Smooth muscle cell (in vitro differentiated cells): ENCODE measurements around the gene KCNJ9. TPM values are rescaled to one million over a fixed set of nuclear protein-coding genes. Genes with fewer than 3 reads are reported as not detected.

ENCODE experiments used
- DNase-seq: peaks from one replicate; lab custom pipeline; 2025; ENCODE audit not compliant: unreplicated experiment; lab: John Stamatoyannopoulos, UW
- H2AFZ ChIP-seq: fragments of 200-600 bp; sonication (generic); 2 replicates; pipeline ENCODE4 v1.6.0; 2016; ENCODE audit warnings: antibody characterized with exemption, low read depth, mild to moderate bottlenecking
- H3F3A ChIP-seq: fragments of 200-600 bp; sonication (generic); 2 replicates; pipeline ENCODE4 v1.6.0; 2017; ENCODE audit warnings: antibody characterized with exemption, low read depth
- H3K27ac ChIP-seq: fragments of 200-600 bp; sonication (generic); 2 replicates; pipeline ENCODE4 v1.5.1; 2016; ENCODE audit warnings: low read depth, mild to moderate bottlenecking
- H3K27me3 ChIP-seq: fragments of 200-600 bp; sonication (generic); 2 replicates; pipeline ENCODE4 v1.6.1; 2016; ENCODE audit warnings: low read depth, mild to moderate bottlenecking
- H3K36me3 ChIP-seq: fragments of 200-600 bp; sonication (generic); 2 replicates; pipeline ENCODE4 v1.5.1; 2016; ENCODE audit warnings: low read depth
- H3K4me1 ChIP-seq: fragments of 200-600 bp; sonication (generic); 2 replicates; pipeline ENCODE4 v1.5.1; 2016; ENCODE audit warnings: low read depth
- H3K4me2 ChIP-seq: fragments of 200-600 bp; sonication (generic); 2 replicates; pipeline ENCODE4 v1.6.0; 2016; ENCODE audit warnings: mild to moderate bottlenecking
- H3K4me3 ChIP-seq: fragments of 200-600 bp; sonication (generic); 2 replicates; pipeline ENCODE4 v1.5.1; 2016; ENCODE audit warnings: mild to moderate bottlenecking
- H3K79me2 ChIP-seq: fragments of 200-600 bp; sonication (generic); 2 replicates; pipeline ENCODE4 v1.6.0; 2016; ENCODE audit warnings: low read depth, mild to moderate bottlenecking
- H3K9ac ChIP-seq: fragments of 200-600 bp; sonication (generic); 2 replicates; pipeline ENCODE4 v1.6.0; 2016; ENCODE audit warnings: low read depth
- H3K9me3 ChIP-seq: fragments of 200-600 bp; sonication (generic); replicated peaks from 2 replicates; pipeline ENCODE4 v1.5.1; 2016; ENCODE audit warnings: low read depth
- H4K20me1 ChIP-seq: fragments of 200-600 bp; sonication (generic); 2 replicates; pipeline ENCODE4 v1.6.0; 2016; ENCODE audit warnings: low read depth
- WGBS: methylation state at CpG from one replicate; pipeline ENCODE4 v1.1.7; 2016; ENCODE audit warnings: low lambda C conversion rate; 5-methylcytosine and 5-hydroxymethylcytosine counted together
- polyA plus RNA-seq: library from polyadenylated mRNA; unstranded; fragments of >200 nt; fragmentation: Nextera tagmentation; extraction: Ambion mirVana; gene quantifications from 2 replicates; pipeline ENCODE4 v1.2.1, GENCODE V29; 2016
- total RNA-seq: library from RNA; depleted of rRNA; stranded (reverse); fragments of >200 nt; gene quantifications from 2 replicates; pipeline ENCODE4 v1.2.3, GENCODE V29; 2014
- TF ChIP-seq, protein P1 (sequence below): fragments of 200-600 bp; sonication (generic); IDR thresholded peaks from 2 replicates; pipeline ENCODE4 v1.5.1; 2017; ENCODE audit warnings: borderline replicate concordance, mild to moderate bottlenecking, antibody characterized with exemption; ENCODE audit not compliant: insufficient read depth, poor library complexity, severe bottlenecking

KCNJ9 gene
- total and polyA plus RNA-seq, 2 experiments from 2014 or later, result not detected

- H2AFZ ChIP-seq, result peak overlapping the region; percentile 90
- DNase-seq, result no peak
- peak overlapping the region; percentile 99 for H3K4me2 ChIP-seq
- no peaks in the 10 kb centered on the region for H3K79me2 ChIP-seq
- H3K4me3 ChIP-seq, result peak overlapping the region; percentile 93
- peaks cover 9% of the 10 kb centered on the region for H3K4me1 ChIP-seq
- no peak overlapping the region for H3K9ac ChIP-seq
- H3F3A ChIP-seq, result peaks cover 8% of the 10 kb centered on the region
- H3K36me3 ChIP-seq, result no peaks in the 10 kb centered on the region
- no peaks in the 10 kb centered on the region for H4K20me1 ChIP-seq
- 66% methylated on average over 5 of the region's 5 CpGs for WGBS
- no peaks in the 10 kb centered on the region for H3K27me3 ChIP-seq
- TF ChIP-seq, protein P1, sequence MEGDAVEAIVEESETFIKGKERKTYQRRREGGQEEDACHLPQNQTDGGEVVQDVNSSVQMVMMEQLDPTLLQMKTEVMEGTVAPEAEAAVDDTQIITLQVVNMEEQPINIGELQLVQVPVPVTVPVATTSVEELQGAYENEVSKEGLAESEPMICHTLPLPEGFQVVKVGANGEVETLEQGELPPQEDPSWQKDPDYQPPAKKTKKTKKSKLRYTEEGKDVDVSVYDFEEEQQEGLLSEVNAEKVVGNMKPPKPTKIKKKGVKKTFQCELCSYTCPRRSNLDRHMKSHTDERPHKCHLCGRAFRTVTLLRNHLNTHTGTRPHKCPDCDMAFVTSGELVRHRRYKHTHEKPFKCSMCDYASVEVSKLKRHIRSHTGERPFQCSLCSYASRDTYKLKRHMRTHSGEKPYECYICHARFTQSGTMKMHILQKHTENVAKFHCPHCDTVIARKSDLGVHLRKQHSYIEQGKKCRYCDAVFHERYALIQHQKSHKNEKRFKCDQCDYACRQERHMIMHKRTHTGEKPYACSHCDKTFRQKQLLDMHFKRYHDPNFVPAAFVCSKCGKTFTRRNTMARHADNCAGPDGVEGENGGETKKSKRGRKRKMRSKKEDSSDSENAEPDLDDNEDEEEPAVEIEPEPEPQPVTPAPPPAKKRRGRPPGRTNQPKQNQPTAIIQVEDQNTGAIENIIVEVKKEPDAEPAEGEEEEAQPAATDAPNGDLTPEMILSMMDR, result no peak
- H3K27ac ChIP-seq, result no peak overlapping the region
- H3K9me3 ChIP-seq, result no peaks in the 10 kb centered on the region
Observed at GRCh38 chr1:160097151-160097910, 16.0 kb downstream of the KCNJ9 start.

GRCh38 chr1:160097911-160098851, 16.8 kb downstream of the KCNJ9 start, which contains the start of gene IGSF8:
TSS of gene IGSF8 (minus strand) at chr1:160098619. CDS start at chr1:160098472, 147 bp downstream.
- Histone ChIP-seq H3K27ac (peak within 1 kb of the TSS; percentile 2), H2AFZ (peak within 1 kb of the TSS; percentile 90), H4K20me1 (no peaks in the 10 kb centered on the region), H3K9me3 (no peaks in the 10 kb centered on the region), H3K36me3 (no peaks in the 10 kb centered on the region), H3F3A (peaks cover 8% of the 10 kb centered on the region), H3K4me1 (peaks cover 14% of the 10 kb centered on the region), H3K4me2 (peak within 1 kb of the TSS; percentile 99), H3K4me3 (peak within 1 kb of the TSS; percentile 93), H3K27me3 (no peaks in the 10 kb centered on the region), H3K79me2 (no peaks in the 10 kb centered on the region), H3K9ac (peak within 1 kb of the TSS; percentile 75)
- peak; percentile 90 for DNase-seq
- 9% methylated on average over 44 of the region's 64 CpGs for WGBS
- TF ChIP-seq, protein P1, result no peak

GRCh38 chr1:160098852-160099561, 17.7 kb downstream of the KCNJ9 start:
- Histone ChIP-seq H3K9ac (peak overlapping the region; percentile 61), H3K4me1 (peaks cover 15% of the 10 kb centered on the region), H4K20me1 (no peaks in the 10 kb centered on the region), H3K9me3 (no peaks in the 10 kb centered on the region), H3K27ac (peak overlapping the region; percentile 2), H3K36me3 (no peaks in the 10 kb centered on the region), H3K4me3 (peak overlapping the region; percentile 52), H3K4me2 (peak overlapping the region; percentile 87), H3K27me3 (no peaks in the 10 kb centered on the region), H3K79me2 (no peaks in the 10 kb centered on the region), H2AFZ (peak overlapping the region; percentile 86), H3F3A (peaks cover 8% of the 10 kb centered on the region)
- WGBS, result 8% methylated on average over 31 of the region's 40 CpGs
- DNase-seq, result peak; percentile 93
- TF ChIP-seq, protein P1, result no peak
